ENCODE measurements around the gene SLC7A6OS. TPM values are rescaled to one million over a fixed set of nuclear protein-coding genes. Genes with fewer than 3 reads are reported as not detected.
A peak's percentile ranks its signal among the peaks of the same experiment; 100 is the strongest.

Gene SLC7A6OS
- 8.1 and 10.4 TPM in 2 replicates for total RNA-seq (2012; rRNA removed)

GRCh38 chr16:68310774-68311511 is at the start of gene SLC7A6OS, which contains the start of gene PRMT7:
TSS of gene SLC7A6OS (minus strand) at chr16:68310946. CDS start at chr16:68310926, 20 bp downstream.
TSS of gene PRMT7 (plus strand) at chr16:68311019. CDS start at chr16:68315980, 4,961 bp downstream.
- Histone ChIP-seq H3K36me3 (ENCODE audit: insufficient read depth, low read length) (peaks cover 24% of the 10 kb centered on the region), H3K4me2 (ENCODE audit: low read length) (peak within 1 kb of the TSS; percentile 96), H3K4me1 (ENCODE audit: control insufficient read depth, insufficient read depth, low read length) (peaks cover 23% of the 10 kb centered on the region), H3K9me3 (replicated peaks; ENCODE audit: low read length) (no peaks in the 10 kb centered on the region), H3K4me3 (ENCODE audit: low read length) (peak within 1 kb of the TSS; percentile 100), H3K9ac (ENCODE audit: low read depth, low read length) (peak within 1 kb of the TSS; percentile 95), H3K27me3 (ENCODE audit: control insufficient read depth, insufficient read depth, low read length) (no peaks in the 10 kb centered on the region)

- Histone ChIP-seq H3K4me3 (ENCODE audit: low read length) (no peak overlapping the region), H3K9me3 (replicated peaks; ENCODE audit: low read length) (no peaks in the 10 kb centered on the region), H3K9ac (ENCODE audit: low read depth, low read length) (no peak overlapping the region), H3K27me3 (ENCODE audit: control insufficient read depth, insufficient read depth, low read length) (no peaks in the 10 kb centered on the region), H3K4me2 (ENCODE audit: low read length) (no peak overlapping the region), H3K4me1 (ENCODE audit: control insufficient read depth, insufficient read depth, low read length) (no peaks in the 10 kb centered on the region), H3K36me3 (ENCODE audit: insufficient read depth, low read length) (peaks cover 32% of the 10 kb centered on the region)
These were observed 48.8 kb upstream of the SLC7A6OS start for GRCh38 chr16:68359398-68360191.

- H3K36me3 ChIP-seq (ENCODE audit: insufficient read depth, low read length) = peaks cover 36% of the 10 kb centered on the region
- H3K4me1 ChIP-seq (ENCODE audit: control insufficient read depth, insufficient read depth, low read length) = no peaks in the 10 kb centered on the region
- no peak overlapping the region for H3K9ac ChIP-seq (ENCODE audit: low read depth, low read length)
- H3K27me3 ChIP-seq (ENCODE audit: control insufficient read depth, insufficient read depth, low read length) = no peaks in the 10 kb centered on the region
- H3K4me3 ChIP-seq (ENCODE audit: low read length) = no peak overlapping the region
- H3K4me2 ChIP-seq (ENCODE audit: low read length) = no peak overlapping the region
- H3K9me3 ChIP-seq (replicated peaks; ENCODE audit: low read length) = no peaks in the 10 kb centered on the region
These were observed 48.2 kb upstream of the SLC7A6OS start for GRCh38 chr16:68358951-68359350.

- Histone ChIP-seq H3K4me3 (ENCODE audit: low read length) (no peak overlapping the region), H3K9me3 (replicated peaks; ENCODE audit: low read length) (no peaks in the 10 kb centered on the region), H3K27me3 (ENCODE audit: control insufficient read depth, insufficient read depth, low read length) (no peaks in the 10 kb centered on the region), H3K4me2 (ENCODE audit: low read length) (no peak overlapping the region), H3K4me1 (ENCODE audit: control insufficient read depth, insufficient read depth, low read length) (no peaks in the 10 kb centered on the region), H3K36me3 (ENCODE audit: insufficient read depth, low read length) (peaks cover 45% of the 10 kb centered on the region), H3K9ac (ENCODE audit: low read depth, low read length) (no peak overlapping the region)
These were observed 47.2 kb upstream of the SLC7A6OS start for GRCh38 chr16:68357923-68358322.

- Histone ChIP-seq H3K36me3 (ENCODE audit: insufficient read depth, low read length) (peaks cover 45% of the 10 kb centered on the region), H3K4me1 (ENCODE audit: control insufficient read depth, insufficient read depth, low read length) (no peaks in the 10 kb centered on the region), H3K4me2 (ENCODE audit: low read length) (no peak overlapping the region), H3K27me3 (ENCODE audit: control insufficient read depth, insufficient read depth, low read length) (no peaks in the 10 kb centered on the region), H3K9me3 (replicated peaks; ENCODE audit: low read length) (no peaks in the 10 kb centered on the region), H3K4me3 (ENCODE audit: low read length) (no peak overlapping the region), H3K9ac (ENCODE audit: low read depth, low read length) (no peak overlapping the region)
These were observed 46.8 kb upstream of the SLC7A6OS start for GRCh38 chr16:68357521-68357922.

GRCh38 chr16:68356919-68357286 is 46.2 kb upstream of the SLC7A6OS start:
- Histone ChIP-seq H3K4me2 (ENCODE audit: low read length) (no peak overlapping the region), H3K9ac (ENCODE audit: low read depth, low read length) (no peak overlapping the region), H3K9me3 (replicated peaks; ENCODE audit: low read length) (no peaks in the 10 kb centered on the region), H3K4me1 (ENCODE audit: control insufficient read depth, insufficient read depth, low read length) (no peaks in the 10 kb centered on the region), H3K4me3 (ENCODE audit: low read length) (no peak overlapping the region), H3K27me3 (ENCODE audit: control insufficient read depth, insufficient read depth, low read length) (no peaks in the 10 kb centered on the region), H3K36me3 (ENCODE audit: insufficient read depth, low read length) (peaks cover 50% of the 10 kb centered on the region)

- no peaks in the 10 kb centered on the region for H3K9me3 ChIP-seq (replicated peaks; ENCODE audit: low read length)
- peaks cover 55% of the 10 kb centered on the region for H3K36me3 ChIP-seq (ENCODE audit: insufficient read depth, low read length)
- no peaks in the 10 kb centered on the region for H3K4me1 ChIP-seq (ENCODE audit: control insufficient read depth, insufficient read depth, low read length)
- H3K27me3 ChIP-seq (ENCODE audit: control insufficient read depth, insufficient read depth, low read length) = no peaks in the 10 kb centered on the region
- H3K9ac ChIP-seq (ENCODE audit: low read depth, low read length) = no peak overlapping the region
- H3K4me3 ChIP-seq (ENCODE audit: low read length) = no peak overlapping the region
- H3K4me2 ChIP-seq (ENCODE audit: low read length) = no peak overlapping the region
These were observed 45.6 kb upstream of the SLC7A6OS start for GRCh38 chr16:68356249-68356918.

GRCh38 chr16:68355447-68356248 is 44.9 kb upstream of the SLC7A6OS start:
- H3K4me3 ChIP-seq (ENCODE audit: low read length) = no peak overlapping the region
- no peaks in the 10 kb centered on the region for H3K9me3 ChIP-seq (replicated peaks; ENCODE audit: low read length)
- no peaks in the 10 kb centered on the region for H3K4me1 ChIP-seq (ENCODE audit: control insufficient read depth, insufficient read depth, low read length)
- H3K9ac ChIP-seq (ENCODE audit: low read depth, low read length) = no peak overlapping the region
- H3K4me2 ChIP-seq (ENCODE audit: low read length) = no peak overlapping the region
- H3K36me3 ChIP-seq (ENCODE audit: insufficient read depth, low read length) = peaks cover 57% of the 10 kb centered on the region
- H3K27me3 ChIP-seq (ENCODE audit: control insufficient read depth, insufficient read depth, low read length) = no peaks in the 10 kb centered on the region

- Histone ChIP-seq H3K4me3 (ENCODE audit: low read length) (no peak overlapping the region), H3K36me3 (ENCODE audit: insufficient read depth, low read length) (peaks cover 57% of the 10 kb centered on the region), H3K9ac (ENCODE audit: low read depth, low read length) (no peak overlapping the region), H3K4me2 (ENCODE audit: low read length) (no peak overlapping the region), H3K4me1 (ENCODE audit: control insufficient read depth, insufficient read depth, low read length) (no peaks in the 10 kb centered on the region), H3K27me3 (ENCODE audit: control insufficient read depth, insufficient read depth, low read length) (no peaks in the 10 kb centered on the region), H3K9me3 (replicated peaks; ENCODE audit: low read length) (no peaks in the 10 kb centered on the region)
These were observed 44.1 kb upstream of the SLC7A6OS start for GRCh38 chr16:68354816-68355215.

- Histone ChIP-seq H3K9me3 (replicated peaks; ENCODE audit: low read length) (no peaks in the 10 kb centered on the region), H3K36me3 (ENCODE audit: insufficient read depth, low read length) (peaks cover 65% of the 10 kb centered on the region), H3K27me3 (ENCODE audit: control insufficient read depth, insufficient read depth, low read length) (no peaks in the 10 kb centered on the region), H3K4me1 (ENCODE audit: control insufficient read depth, insufficient read depth, low read length) (no peaks in the 10 kb centered on the region), H3K9ac (ENCODE audit: low read depth, low read length) (no peak overlapping the region), H3K4me2 (ENCODE audit: low read length) (no peak overlapping the region), H3K4me3 (ENCODE audit: low read length) (no peak overlapping the region)
These were observed 42.6 kb upstream of the SLC7A6OS start for GRCh38 chr16:68353366-68353765.

GRCh38 chr16:68351991-68352431 is 41.3 kb upstream of the SLC7A6OS start:
- H3K27me3 ChIP-seq (ENCODE audit: control insufficient read depth, insufficient read depth, low read length) = no peaks in the 10 kb centered on the region
- no peak overlapping the region for H3K4me2 ChIP-seq (ENCODE audit: low read length)
- peaks cover 56% of the 10 kb centered on the region for H3K36me3 ChIP-seq (ENCODE audit: insufficient read depth, low read length)
- H3K4me1 ChIP-seq (ENCODE audit: control insufficient read depth, insufficient read depth, low read length) = no peaks in the 10 kb centered on the region
- H3K4me3 ChIP-seq (ENCODE audit: low read length) = no peak overlapping the region
- H3K9ac ChIP-seq (ENCODE audit: low read depth, low read length) = no peak overlapping the region
- no peaks in the 10 kb centered on the region for H3K9me3 ChIP-seq (replicated peaks; ENCODE audit: low read length)
